ENCODE results near the gene TDRD10. TPM values are rescaled to one million over a fixed set of nuclear protein-coding genes. Genes with fewer than 3 reads are reported as not detected.

The TDRD10 gene
- total and polyA plus RNA-seq, 4 donors, result 1.9 to 12.6 (median 7.3) TPM

DNA sequence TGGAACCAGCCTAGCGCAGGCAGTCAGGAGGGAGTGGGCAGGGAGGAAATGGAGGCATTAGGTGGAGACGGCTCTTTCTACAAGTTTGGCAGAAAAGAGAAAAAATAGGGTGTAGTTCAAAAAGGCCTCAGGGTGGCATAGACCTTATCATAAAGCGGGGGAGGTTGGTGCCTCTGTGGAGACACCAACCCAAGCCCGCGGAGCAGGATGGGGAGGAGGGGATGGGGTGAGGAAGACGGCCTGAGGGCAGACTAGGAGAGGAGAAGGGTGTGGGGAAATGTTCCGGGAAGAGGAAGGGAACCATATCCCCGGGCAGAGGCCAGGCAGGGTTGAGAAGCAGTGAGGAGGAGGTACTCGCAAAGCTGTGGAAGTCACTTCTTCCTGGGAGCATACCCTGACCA is 17.6 kb downstream of the TDRD10 start:
- peak; percentile 39 for ATAC-seq (ENCODE audit: insufficient read depth, low FRiP score)

DNA sequence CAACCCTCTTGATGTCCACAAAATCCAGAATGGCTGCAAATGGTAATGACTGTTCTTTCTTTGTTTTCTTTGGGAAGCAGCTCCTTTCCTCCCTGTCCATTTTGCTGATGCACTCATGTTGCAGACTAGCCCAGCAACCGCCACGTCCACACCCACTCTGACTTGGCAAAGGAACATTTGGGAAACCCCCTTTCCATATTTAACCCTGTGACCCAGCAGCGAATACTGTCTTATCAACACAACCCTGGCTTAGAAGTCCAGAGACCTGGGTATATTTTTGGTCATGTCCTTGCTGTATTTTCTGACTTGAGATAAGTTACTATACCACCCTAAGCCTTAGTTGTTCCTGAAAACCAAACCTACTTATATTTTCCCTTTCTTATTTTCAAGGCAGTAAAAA is 18.3 kb downstream of the TDRD10 start:
- H3K27ac ChIP-seq (ENCODE audit: low read depth in 1 of 2, low read length in 1 of 2), result no peak overlapping the region
- TF ChIP-seq, protein P1, sequence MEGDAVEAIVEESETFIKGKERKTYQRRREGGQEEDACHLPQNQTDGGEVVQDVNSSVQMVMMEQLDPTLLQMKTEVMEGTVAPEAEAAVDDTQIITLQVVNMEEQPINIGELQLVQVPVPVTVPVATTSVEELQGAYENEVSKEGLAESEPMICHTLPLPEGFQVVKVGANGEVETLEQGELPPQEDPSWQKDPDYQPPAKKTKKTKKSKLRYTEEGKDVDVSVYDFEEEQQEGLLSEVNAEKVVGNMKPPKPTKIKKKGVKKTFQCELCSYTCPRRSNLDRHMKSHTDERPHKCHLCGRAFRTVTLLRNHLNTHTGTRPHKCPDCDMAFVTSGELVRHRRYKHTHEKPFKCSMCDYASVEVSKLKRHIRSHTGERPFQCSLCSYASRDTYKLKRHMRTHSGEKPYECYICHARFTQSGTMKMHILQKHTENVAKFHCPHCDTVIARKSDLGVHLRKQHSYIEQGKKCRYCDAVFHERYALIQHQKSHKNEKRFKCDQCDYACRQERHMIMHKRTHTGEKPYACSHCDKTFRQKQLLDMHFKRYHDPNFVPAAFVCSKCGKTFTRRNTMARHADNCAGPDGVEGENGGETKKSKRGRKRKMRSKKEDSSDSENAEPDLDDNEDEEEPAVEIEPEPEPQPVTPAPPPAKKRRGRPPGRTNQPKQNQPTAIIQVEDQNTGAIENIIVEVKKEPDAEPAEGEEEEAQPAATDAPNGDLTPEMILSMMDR (IDR thresholded peaks at IDR 0.05; ENCODE audit: control extremely low read depth, extremely low read depth), result no peak
- peaks cover 0 to 16% (median 0%) of the 10 kb centered on the region in 5 donors for H3K4me1 ChIP-seq (ENCODE audit: control insufficient read depth in 5 of 5, insufficient read depth in 5 of 5, low read length in 5 of 5)
- H3K27me3 ChIP-seq (ENCODE audit: control insufficient read depth in 3 of 3, insufficient read depth in 3 of 3, low read length in 2 of 3), result no peaks in the 10 kb centered on the region
- WGBS, 2 donors, result 25 to 68% methylated on average over 3 of the region's 3 CpGs
- no peak overlapping the region for H3K4me3 ChIP-seq
- H3K9ac ChIP-seq (ENCODE audit: insufficient read depth in 1 of 2, low read length in 2 of 2), result no peak overlapping the region
- peaks cover 0 to 2% (median 0%) of the 10 kb centered on the region in 4 donors for H3K36me3 ChIP-seq (ENCODE audit: control insufficient read depth in 4 of 4, insufficient read depth in 4 of 4, low read length in 4 of 4)
- DNase-seq, result no peak
- H3K9me3 ChIP-seq (ENCODE audit: control insufficient read depth in 4 of 4, insufficient read depth in 3 of 4, low read length in 3 of 4), result no peaks in the 10 kb centered on the region
- ATAC-seq (ENCODE audit: insufficient read depth, low FRiP score), result no peak

More for the DNA sequence above, 17.6 kb downstream of the TDRD10 start:
- Histone ChIP-seq H3K4me1 (ENCODE audit: control insufficient read depth in 5 of 5, insufficient read depth in 5 of 5, low read length in 5 of 5) (peaks cover 0 to 16% (median 0%) of the 10 kb centered on the region in 5 donors), H3K27me3 (ENCODE audit: control insufficient read depth in 3 of 3, insufficient read depth in 3 of 3, low read length in 2 of 3) (no peaks in the 10 kb centered on the region), H3K27ac (ENCODE audit: low read depth in 1 of 2, low read length in 1 of 2) (peak overlapping the region in 1 of 2 donors; percentile 39), H3K4me3 (no peak overlapping the region), H3K9ac (ENCODE audit: insufficient read depth in 1 of 2, low read length in 2 of 2) (no peak overlapping the region), H3K9me3 (ENCODE audit: control insufficient read depth in 4 of 4, insufficient read depth in 3 of 4, low read length in 3 of 4) (no peaks in the 10 kb centered on the region), H3K36me3 (ENCODE audit: control insufficient read depth in 4 of 4, insufficient read depth in 4 of 4, low read length in 4 of 4) (no peaks in the 10 kb centered on the region)
- DNase-seq, result no peak
- TF ChIP-seq, protein P1 (IDR thresholded peaks at IDR 0.05; ENCODE audit: control extremely low read depth, extremely low read depth), result no peak
- WGBS, 2 donors, result 61% methylated on average over 9 of the region's 9 CpGs

DNA sequence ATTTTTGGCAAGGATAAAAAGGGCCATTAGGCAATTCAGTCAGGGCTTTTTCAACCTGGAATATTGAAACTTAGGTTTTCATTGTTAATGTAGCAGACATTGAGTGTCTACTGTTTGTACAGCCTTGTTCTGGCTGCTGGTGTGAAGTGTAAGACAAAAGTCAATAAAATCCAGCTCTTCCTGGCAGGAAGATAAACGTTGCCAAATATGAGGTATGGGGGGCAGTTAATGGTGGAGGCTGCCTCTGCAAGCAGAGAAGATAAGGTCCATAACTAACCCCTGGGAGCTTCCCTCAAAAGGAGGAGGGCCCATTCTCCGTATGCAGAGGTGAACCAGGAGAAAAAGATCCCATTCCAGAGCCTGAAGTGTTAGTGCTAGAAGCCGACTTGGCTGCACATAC is 19.7 kb downstream of the TDRD10 start:
- H3K27ac ChIP-seq (ENCODE audit: low read depth in 1 of 2, low read length in 1 of 2), result peak overlapping the region in 1 of 2 donors; percentile 6
- DNase-seq, result no peak

More for the DNA sequence above, 19.7 kb downstream of the TDRD10 start:
- Histone ChIP-seq H3K4me1 (ENCODE audit: control insufficient read depth in 5 of 5, insufficient read depth in 5 of 5, low read length in 5 of 5) (peaks cover 0 to 16% (median 0%) of the 10 kb centered on the region in 5 donors), H3K36me3 (ENCODE audit: control insufficient read depth in 4 of 4, insufficient read depth in 4 of 4, low read length in 4 of 4) (peaks cover 0 to 2% (median 0%) of the 10 kb centered on the region in 4 donors), H3K9me3 (ENCODE audit: control insufficient read depth in 4 of 4, insufficient read depth in 3 of 4, low read length in 3 of 4) (no peaks in the 10 kb centered on the region), H3K4me3 (no peak overlapping the region), H3K9ac (ENCODE audit: insufficient read depth in 1 of 2, low read length in 2 of 2) (no peak overlapping the region), H3K27me3 (ENCODE audit: control insufficient read depth in 3 of 3, insufficient read depth in 3 of 3, low read length in 2 of 3) (no peaks in the 10 kb centered on the region)
- peak; percentile 36 for ATAC-seq (ENCODE audit: insufficient read depth, low FRiP score)
- WGBS, 2 donors, result 35 to 63% methylated on average over 3 of the region's 3 CpGs
- TF ChIP-seq, protein P1 (IDR thresholded peaks at IDR 0.05; ENCODE audit: control extremely low read depth, extremely low read depth), result no peak

All from lung (tissue), 12 donors.